LNCaP clone FGC (cell line): ENCODE measurements around the gene PCDHGA3.
"Not testable (repeated sequence)": the region's sequence is repeated elsewhere in the genome, so short reads cannot be mapped to it uniquely, and the experiment has no call there.

Source experiments
- DNase-seq: peaks from one replicate; pipeline ENCODE4 v3.0.0-alpha.2; 2011; ENCODE audit warnings: low read depth
- H3K4me3 ChIP-seq: 2 replicates; pipeline ENCODE4 v1.5.1; 2011; ENCODE audit warnings: mild to moderate bottlenecking, low read depth, low read length, control low read depth
- TF ChIP-seq, protein P1 (sequence below): IDR thresholded peaks from 2 replicates; pipeline ENCODE4 v1.5.1; 2012; ENCODE audit warnings: mild to moderate bottlenecking; ENCODE audit not compliant: control insufficient read depth, insufficient read depth; ENCODE audit errors: extremely low read depth

Gene PCDHGA3

DNA sequence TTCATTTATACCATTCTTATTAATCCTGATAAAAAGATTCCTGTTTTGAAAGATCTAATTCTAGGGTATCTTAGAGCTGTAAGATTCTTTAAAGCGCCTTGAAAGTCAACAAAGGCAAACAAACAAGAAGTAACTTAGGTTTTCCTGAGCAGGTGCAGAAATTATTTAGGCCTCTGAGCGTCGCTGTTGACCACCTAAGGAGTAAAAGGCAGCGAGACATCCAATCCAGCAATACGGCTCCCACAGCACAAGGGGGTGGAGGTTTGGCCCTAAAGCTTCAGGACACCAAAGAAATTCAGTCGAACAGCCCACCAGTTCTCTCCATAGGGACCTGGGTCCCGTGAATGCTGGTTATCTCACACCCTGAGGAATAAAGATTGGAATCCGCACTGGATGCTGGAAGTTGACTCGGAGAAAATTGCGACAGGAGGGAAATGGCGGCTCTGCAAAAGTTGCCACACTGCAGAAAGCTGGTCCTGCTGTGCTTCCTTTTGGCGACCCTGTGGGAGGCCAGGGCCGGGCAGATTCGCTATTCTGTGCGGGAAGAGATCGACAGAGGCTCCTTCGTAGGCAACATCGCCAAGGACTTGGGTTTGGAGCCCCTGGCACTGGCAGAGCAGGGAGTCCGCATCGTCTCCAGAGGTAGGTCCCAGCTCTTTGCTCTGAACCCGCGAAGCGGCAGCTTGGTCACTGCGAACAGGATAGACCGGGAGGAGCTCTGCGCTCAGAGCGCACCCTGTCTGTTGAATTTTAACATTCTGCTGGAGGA, 4.9 kb upstream of the PCDHGA3 start, which contains the start of gene PCDHGA2:
TSS of gene PCDHGA2 (plus strand) at position 223 of the 769 bp plus-strand sequence.
- TF ChIP-seq, protein P1, sequence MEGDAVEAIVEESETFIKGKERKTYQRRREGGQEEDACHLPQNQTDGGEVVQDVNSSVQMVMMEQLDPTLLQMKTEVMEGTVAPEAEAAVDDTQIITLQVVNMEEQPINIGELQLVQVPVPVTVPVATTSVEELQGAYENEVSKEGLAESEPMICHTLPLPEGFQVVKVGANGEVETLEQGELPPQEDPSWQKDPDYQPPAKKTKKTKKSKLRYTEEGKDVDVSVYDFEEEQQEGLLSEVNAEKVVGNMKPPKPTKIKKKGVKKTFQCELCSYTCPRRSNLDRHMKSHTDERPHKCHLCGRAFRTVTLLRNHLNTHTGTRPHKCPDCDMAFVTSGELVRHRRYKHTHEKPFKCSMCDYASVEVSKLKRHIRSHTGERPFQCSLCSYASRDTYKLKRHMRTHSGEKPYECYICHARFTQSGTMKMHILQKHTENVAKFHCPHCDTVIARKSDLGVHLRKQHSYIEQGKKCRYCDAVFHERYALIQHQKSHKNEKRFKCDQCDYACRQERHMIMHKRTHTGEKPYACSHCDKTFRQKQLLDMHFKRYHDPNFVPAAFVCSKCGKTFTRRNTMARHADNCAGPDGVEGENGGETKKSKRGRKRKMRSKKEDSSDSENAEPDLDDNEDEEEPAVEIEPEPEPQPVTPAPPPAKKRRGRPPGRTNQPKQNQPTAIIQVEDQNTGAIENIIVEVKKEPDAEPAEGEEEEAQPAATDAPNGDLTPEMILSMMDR: peak; percentile 38; the same call in 1 of the 2 replicates
- no peak for DNase-seq
- peak within 1 kb of the TSS; percentile 38 for H3K4me3 ChIP-seq

DNA sequence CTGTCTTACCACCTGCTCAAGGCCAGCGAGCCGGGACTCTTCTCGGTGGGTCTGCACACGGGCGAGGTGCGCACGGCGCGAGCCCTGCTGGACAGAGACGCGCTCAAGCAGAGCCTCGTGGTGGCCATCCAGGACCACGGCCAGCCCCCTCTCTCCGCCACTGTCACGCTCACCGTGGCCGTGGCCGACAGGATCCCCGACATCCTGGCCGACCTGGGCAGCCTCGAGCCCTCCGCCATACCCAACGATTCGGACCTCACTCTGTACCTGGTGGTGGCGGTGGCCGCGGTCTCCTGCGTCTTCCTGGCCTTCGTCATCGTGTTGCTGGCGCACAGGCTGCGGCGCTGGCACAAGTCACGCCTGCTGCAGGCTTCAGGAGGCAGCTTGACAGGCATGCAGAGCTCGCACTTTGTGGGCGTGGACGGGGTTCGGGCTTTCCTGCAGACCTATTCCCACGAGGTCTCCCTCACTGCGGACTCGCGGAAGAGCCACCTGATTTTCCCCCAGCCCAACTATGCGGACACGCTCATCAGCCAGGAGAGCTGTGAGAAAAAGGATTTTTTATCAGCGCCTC, 2.8 kb upstream of the PCDHGA3 start:
- not testable (repeated sequence) for DNase-seq, H3K4me3 ChIP-seq

DNA sequence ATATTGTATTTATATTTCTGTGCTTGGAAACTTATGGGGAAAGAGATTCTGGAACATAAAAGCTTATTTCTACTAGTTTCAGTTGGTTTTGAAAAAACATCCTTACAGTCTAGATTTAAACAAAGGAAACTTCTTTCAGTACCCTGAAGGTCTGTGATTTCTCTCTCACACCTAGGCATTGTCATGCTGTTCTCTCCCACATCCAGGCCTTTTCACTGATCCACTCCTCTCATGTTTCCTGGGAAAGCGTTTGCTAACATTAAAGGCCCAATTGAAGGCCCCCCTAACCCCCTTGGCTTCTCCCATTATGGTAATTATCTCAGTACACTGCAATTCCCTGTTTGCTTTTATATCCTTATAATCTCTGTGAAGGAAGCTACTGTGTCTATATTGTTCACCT, 856 bp upstream of the PCDHGA3 start:
- DNase-seq: no peak
- no peak overlapping the region for H3K4me3 ChIP-seq
- TF ChIP-seq, protein P1: no peak

DNA sequence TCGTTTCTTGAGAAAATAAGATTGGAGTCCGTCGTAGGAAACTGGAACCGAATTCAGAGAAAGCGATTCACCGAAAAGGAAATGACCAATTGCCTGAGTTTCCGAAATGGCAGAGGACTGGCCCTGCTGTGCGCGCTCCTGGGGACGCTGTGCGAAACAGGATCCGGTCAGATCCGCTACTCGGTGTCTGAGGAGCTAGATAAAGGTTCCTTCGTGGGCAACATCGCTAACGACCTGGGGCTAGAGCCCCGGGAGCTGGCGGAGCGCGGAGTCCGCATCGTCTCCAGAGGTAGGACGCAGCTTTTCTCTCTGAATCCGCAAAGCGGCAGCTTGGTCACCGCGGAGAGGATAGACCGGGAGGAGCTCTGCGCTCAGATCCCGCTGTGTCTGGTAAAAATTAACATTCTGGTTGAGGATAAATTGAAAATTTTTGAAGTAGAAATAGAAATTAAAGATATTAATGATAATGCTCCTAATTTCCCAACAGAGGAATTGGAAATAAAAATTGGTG, 379 bp downstream of the PCDHGA3 start:
- DNase-seq: no peak
- peak overlapping the region; percentile 53 for H3K4me3 ChIP-seq
- TF ChIP-seq, protein P1: no peak

DNA sequence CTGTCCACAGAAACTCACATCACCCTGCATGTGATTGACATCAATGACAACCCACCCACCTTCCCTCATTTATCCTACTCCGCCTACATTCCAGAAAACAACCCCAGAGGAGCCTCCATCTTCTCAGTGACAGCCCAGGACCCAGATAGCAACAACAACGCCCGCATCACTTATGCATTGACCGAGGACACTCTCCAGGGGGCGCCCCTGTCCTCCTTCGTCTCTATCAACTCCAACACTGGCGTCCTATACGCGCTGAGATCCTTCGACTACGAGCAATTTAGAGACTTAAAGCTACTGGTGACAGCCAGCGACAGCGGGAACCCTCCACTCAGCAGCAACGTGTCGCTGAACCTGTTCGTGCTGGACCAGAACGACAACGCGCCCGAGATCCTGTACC, 1.7 kb downstream of the PCDHGA3 start:
- TF ChIP-seq, protein P1: no peak
- DNase-seq: no peak
- no peak overlapping the region for H3K4me3 ChIP-seq

DNA sequence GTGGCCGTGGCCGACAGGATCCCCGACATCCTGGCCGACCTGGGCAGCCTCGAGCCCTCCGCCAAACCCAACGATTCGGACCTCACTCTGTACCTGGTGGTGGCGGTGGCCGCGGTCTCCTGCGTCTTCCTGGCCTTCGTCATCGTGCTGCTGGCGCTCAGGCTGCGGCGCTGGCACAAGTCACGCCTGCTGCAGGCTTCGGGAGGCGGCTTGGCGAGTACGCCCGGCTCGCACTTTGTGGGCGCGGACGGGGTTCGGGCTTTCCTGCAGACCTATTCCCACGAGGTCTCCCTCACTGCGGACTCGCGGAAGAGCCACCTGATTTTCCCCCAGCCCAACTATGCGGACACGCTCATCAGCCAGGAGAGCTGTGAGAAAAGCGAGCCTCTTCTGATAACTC, 2.4 kb downstream of the PCDHGA3 start:
- H3K4me3 ChIP-seq, DNase-seq: not testable (repeated sequence)

DNA sequence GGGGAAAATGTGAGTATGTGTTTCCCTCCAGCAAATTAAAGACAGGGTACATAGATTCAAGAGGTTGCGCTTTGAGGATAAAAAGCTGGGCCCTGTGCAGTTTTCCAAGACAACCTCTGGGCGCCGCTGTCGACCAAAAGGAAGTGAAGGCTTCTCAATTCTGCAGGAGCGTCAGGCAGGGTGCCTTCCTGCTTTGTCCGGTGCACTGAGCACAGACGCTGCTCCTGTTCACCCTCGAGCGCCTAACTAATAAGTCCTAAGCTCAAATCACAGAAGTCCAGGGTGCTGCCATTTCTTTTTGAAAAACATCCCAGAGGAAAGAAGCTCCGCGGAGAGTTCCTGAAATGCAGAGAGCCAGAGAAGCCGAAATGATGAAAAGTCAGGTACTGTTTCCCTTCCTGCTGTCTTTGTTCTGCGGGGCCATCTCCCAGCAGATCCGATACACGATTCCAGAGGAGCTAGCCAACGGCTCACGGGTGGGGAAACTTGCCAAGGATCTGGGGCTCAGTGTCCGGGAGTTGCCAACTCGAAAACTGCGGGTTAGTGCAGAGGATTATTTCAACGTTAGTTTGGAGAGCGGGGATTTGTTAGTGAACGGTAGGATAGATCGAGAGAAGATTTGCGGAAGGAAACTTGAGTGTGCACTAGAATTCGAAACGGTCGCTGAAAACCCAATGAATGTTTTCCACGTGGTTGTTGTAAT, 6.4 kb downstream of the PCDHGA3 start, which contains the start of gene PCDHGB1:
TSS of gene PCDHGB1 (plus strand) at position 183 of the 703 bp plus-strand sequence. CDS start at position 345, 162 bp downstream.
- peak within 1 kb of the TSS; percentile 66 for H3K4me3 ChIP-seq
- TF ChIP-seq, protein P1: peak; percentile 78
- peak; percentile 73 for DNase-seq
